ENCODE results near the gene ARMC8.

- TF ChIP-seq POLR2AphosphoS5 (IDR thresholded peaks at IDR 0.05; ENCODE audit: low read depth, low read length) (no peak), TAF1 (IDR thresholded peaks at IDR 0.05; ENCODE audit: borderline replicate concordance, insufficient read depth, low read length) (no peak), SIN3A (IDR thresholded peaks at IDR 0.05; ENCODE audit: borderline replicate concordance, insufficient read depth, low read length) (no peak), FOXP2 (optimal IDR thresholded peaks at IDR 0.05; ENCODE audit: borderline replicate concordance, extremely low read depth, extremely low read length, insufficient read depth) (no peak), REST (IDR thresholded peaks at IDR 0.05; ENCODE audit: insufficient read depth in 1 of 2, low read depth in 2 of 2, low read length in 2 of 2) (no peak)
Measured at GRCh38 chr3:138284079-138284478, 97.0 kb downstream of the ARMC8 start.

Data from PFSK-1 (cell line).